H1 (cell line): ENCODE data around the gene CCDC8. TPM values are rescaled to one million over a fixed set of nuclear protein-coding genes. Genes with fewer than 3 reads are reported as not detected.
A peak's percentile ranks its signal among the peaks of the same experiment; 100 is the strongest.

Experiments used
- CTCF ChIA-PET: fragments of 300-600 bp; sonication (Branson Sonifier 250); formaldehyde crosslinking; loops from one replicate; lab custom pipeline; 2021; ENCODE audit not compliant: partially characterized antibody; lab: Charles Lee
- POLR2A ChIA-PET: fragments of 300-600 bp; sonication (Branson Sonifier 250); formaldehyde crosslinking; loops from one replicate; lab custom pipeline; 2021; ENCODE audit warnings: inconsistent platforms; ENCODE audit not compliant: partially characterized antibody; lab: Charles Lee
- DNase-seq, 2 experiments: peaks; one replicate each; pipeline versions ENCODE4 v3.0.0 to v3.0.0-alpha.2; 2010 to 2022; ENCODE audit warnings: low spot score in 2 of 2, low read depth in 1 of 2, mixed read lengths in 1 of 2
- FAIRE-seq: peaks from 2 replicates; lab custom pipeline; 2011; peaks lifted over from hg19 to GRCh38; lab: Jason Lieb, UNC
- H2AFZ ChIP-seq: 2 replicates; pipeline ENCODE4 v1.8.1; 2012; ENCODE audit warnings: low read length, inconsistent platforms
- H2AK5ac ChIP-seq: 2 replicates; pipeline ENCODE4 v1.6.1; 2013; ENCODE audit warnings: low read depth, low read length
- H2BK120ac ChIP-seq: replicated peaks from 2 replicates; pipeline ENCODE3; 2013; ENCODE audit warnings: low read depth, low read length, inconsistent platforms
- H2BK12ac ChIP-seq: 2 replicates; pipeline ENCODE4 v1.6.1; 2013; ENCODE audit warnings: low read depth, low read length
- H2BK15ac ChIP-seq: 2 replicates; pipeline ENCODE4 v1.6.1; 2013; ENCODE audit warnings: low read length
- H2BK20ac ChIP-seq: 2 replicates; pipeline ENCODE4 v1.6.1; 2013; ENCODE audit warnings: low read length
- H2BK5ac ChIP-seq: 2 replicates; pipeline ENCODE4 v1.6.1; 2013; ENCODE audit warnings: low read depth, low read length
- H3K14ac ChIP-seq: 2 replicates; pipeline ENCODE4 v1.6.1; 2013; ENCODE audit warnings: inconsistent platforms; ENCODE audit not compliant: insufficient read length
- H3K18ac ChIP-seq: 2 replicates; pipeline ENCODE4 v1.6.1; 2013; ENCODE audit warnings: low read length; ENCODE audit errors: extremely low read depth
- H3K23ac ChIP-seq: 2 replicates; pipeline ENCODE4 v1.6.1; 2013; ENCODE audit warnings: inconsistent platforms; ENCODE audit not compliant: insufficient read length
- H3K23me2 ChIP-seq: 2 replicates; pipeline ENCODE4 v1.6.1; 2013; ENCODE audit warnings: low read depth, low read length
- H3K27ac ChIP-seq: 2 replicates; pipeline ENCODE4 v1.6.1; 2011; ENCODE audit warnings: low read depth, low read length, inconsistent platforms
- H3K27me3 ChIP-seq, 4 experiments: replicated peaks in 1 of 4; 1 replicate in 1 of 4; 2 replicates in 3 of 4; pipeline versions ENCODE4 v1.6.1 to v1.8.1; 2011 to 2013; ENCODE audit warnings: low read length in 3 of 4, mild to moderate bottlenecking in 3 of 4, inconsistent platforms in 2 of 4, mixed read lengths in 2 of 4, moderate library complexity in 1 of 4; ENCODE audit not compliant: control insufficient read depth in 3 of 4, insufficient read depth in 3 of 4; ENCODE audit errors: extremely low read depth in 1 of 4
- H3K36me3 ChIP-seq, 4 experiments: 2 replicates each; pipeline versions ENCODE4 v1.6.1 to v1.8.1; 2011 to 2013; ENCODE audit warnings: mild to moderate bottlenecking in 4 of 4, low read length in 3 of 4, moderate library complexity in 2 of 4, control low read depth in 1 of 4, inconsistent platforms in 1 of 4; ENCODE audit not compliant: insufficient read depth in 4 of 4, control insufficient read depth in 2 of 4
- H3K4ac ChIP-seq: replicated peaks from 2 replicates; pipeline ENCODE3; 2013; ENCODE audit warnings: low read length, low read depth, mixed read lengths, inconsistent platforms; ENCODE audit not compliant: insufficient read length
- H3K4me1 ChIP-seq, 4 experiments: replicated peaks in 1 of 4; 1 replicate in 1 of 4; 2 replicates in 3 of 4; pipeline versions ENCODE4 v1.6.1 to v1.8.1; 2011 to 2013; ENCODE audit warnings: low read length in 3 of 4, inconsistent platforms in 2 of 4, mixed read lengths in 1 of 4; ENCODE audit not compliant: insufficient read depth in 4 of 4, control insufficient read depth in 3 of 4
- H3K4me2 ChIP-seq, 2 experiments: 2 replicates each; pipeline versions ENCODE4 v1.6.1 to v1.8.1; 2011 to 2013; ENCODE audit warnings: low read depth in 2 of 2, low read length in 2 of 2, control low read depth in 1 of 2, inconsistent platforms in 1 of 2, mild to moderate bottlenecking in 1 of 2; ENCODE audit not compliant: insufficient read depth in 1 of 2
- H3K4me3 ChIP-seq, 4 experiments: fragments of 200-600, 300-600 bp in 1 of 4; sonication (generic), shearing (Covaris generic), sonication (Bioruptor Twin) in 1 of 4; 2 replicates each; pipeline versions ENCODE4 v1.5.1 to v1.8.1; 2011 to 2016; ENCODE audit warnings: low read length in 4 of 4, low read depth in 3 of 4, control low read depth in 2 of 4, inconsistent platforms in 2 of 4, mild to moderate bottlenecking in 2 of 4, mixed read lengths in 1 of 4, moderate library complexity in 1 of 4; ENCODE audit not compliant: insufficient read depth in 2 of 4; ENCODE audit errors: extremely low read depth in 1 of 4
- H3K56ac ChIP-seq: replicated peaks from 2 replicates; pipeline ENCODE3; 2013; ENCODE audit warnings: low read depth, mild to moderate bottlenecking, mixed read lengths, low read length, inconsistent platforms; ENCODE audit not compliant: insufficient read length
- H3K79me1 ChIP-seq: 2 replicates; pipeline ENCODE4 v1.6.1; 2013; ENCODE audit warnings: low read depth, low read length, control low read depth
- H3K79me2 ChIP-seq, 2 experiments: 2 replicates each; pipeline versions ENCODE4 v1.6.1 to v1.8.1; 2012 to 2013; ENCODE audit warnings: low read length in 2 of 2, mild to moderate bottlenecking in 2 of 2, inconsistent platforms in 1 of 2; ENCODE audit not compliant: insufficient read depth in 2 of 2, control insufficient read depth in 1 of 2
- H3K9ac ChIP-seq, 4 experiments: replicated peaks in 1 of 4; 1 replicate in 1 of 4; 2 replicates in 3 of 4; pipeline versions ENCODE4 v1.6.1 to v1.8.1; 2011 to 2013; ENCODE audit warnings: low read depth in 3 of 4, low read length in 3 of 4, control low read depth in 2 of 4, mild to moderate bottlenecking in 2 of 4, moderate library complexity in 2 of 4, inconsistent platforms in 1 of 4; ENCODE audit errors: extremely low read depth in 1 of 4
- H3K9me3 ChIP-seq, 2 experiments: 2 replicates each; pipeline versions ENCODE4 v1.6.1 to v1.8.1; 2012 to 2013; ENCODE audit warnings: mild to moderate bottlenecking in 2 of 2, moderate library complexity in 2 of 2, control low read depth in 1 of 2, inconsistent platforms in 1 of 2, low read depth in 1 of 2, low read length in 1 of 2, mixed read lengths in 1 of 2; ENCODE audit not compliant: insufficient read depth in 2 of 2
- H4K20me1 ChIP-seq, 2 experiments: replicated peaks in 1 of 2; 2 replicates each; pipeline versions ENCODE3 to v1.8.1; 2011 to 2013; ENCODE audit warnings: inconsistent platforms in 2 of 2, low read length in 2 of 2, mild to moderate bottlenecking in 1 of 2; ENCODE audit not compliant: insufficient read depth in 2 of 2, control insufficient read depth in 1 of 2
- H4K5ac ChIP-seq: 2 replicates; pipeline ENCODE4 v1.6.1; 2013; ENCODE audit warnings: low read length, low read depth, mixed read lengths, inconsistent platforms; ENCODE audit not compliant: insufficient read length
- H4K8ac ChIP-seq: 2 replicates; pipeline ENCODE4 v1.8.0; 2013; ENCODE audit warnings: mild to moderate bottlenecking, moderate library complexity, low read length, inconsistent platforms; ENCODE audit not compliant: insufficient read depth; ENCODE audit errors: extremely low read depth
- H4K91ac ChIP-seq: replicated peaks from 2 replicates; pipeline ENCODE3; 2013; ENCODE audit warnings: low read length, mixed read lengths, inconsistent platforms; ENCODE audit not compliant: insufficient read length
- CREB1 ChIP-seq: IDR thresholded peaks from 2 replicates; pipeline ENCODE4 v1.6.1; 2012; ENCODE audit warnings: inconsistent platforms
- EGR1 ChIP-seq: IDR thresholded peaks from 2 replicates; pipeline ENCODE4 v1.6.1; 2011; ENCODE audit warnings: low read depth, low read length, borderline replicate concordance
- EZH2 ChIP-seq: fragments of 200-600 bp; sonication (generic); IDR thresholded peaks from 2 replicates; pipeline ENCODE4 v1.7.1; 2012; ENCODE audit warnings: low read depth, mild to moderate bottlenecking, moderate library complexity, low read length, inconsistent platforms; ENCODE audit not compliant: severe bottlenecking
- MAX ChIP-seq: IDR thresholded peaks from 2 replicates; pipeline ENCODE4 v1.6.1; 2012; ENCODE audit warnings: inconsistent platforms
- NRF1 ChIP-seq: IDR thresholded peaks from 2 replicates; pipeline ENCODE4 v1.6.1; 2011; ENCODE audit warnings: mild to moderate bottlenecking, low read depth, low read length, improper control_type of control experiment
- PHF8 ChIP-seq: fragments of 200-600 bp; sonication (generic); conservative IDR thresholded peaks from 2 replicates; pipeline ENCODE4 v1.7.1; 2012; ENCODE audit warnings: low read depth, mild to moderate bottlenecking, inconsistent platforms, low read length, moderate library complexity
- RNF2 ChIP-seq: fragments of 200-900, 300-1000 bp; sonication (generic); IDR thresholded peaks from 2 replicates; pipeline ENCODE4 v1.7.1; 2016; ENCODE audit warnings: borderline replicate concordance, low read depth, mild to moderate bottlenecking, antibody characterized with exemption, low read length; ENCODE audit not compliant: poor library complexity, severe bottlenecking; ENCODE audit errors: missing control alignments
- RXRA ChIP-seq: IDR thresholded peaks from 2 replicates; pipeline ENCODE4 v1.6.1; 2011; ENCODE audit warnings: low read depth, mild to moderate bottlenecking, low read length, moderate library complexity; ENCODE audit not compliant: insufficient read depth
- SAP30 ChIP-seq: fragments of 300-600 bp; sonication (generic); IDR thresholded peaks from 2 replicates; pipeline ENCODE4 v1.7.1; 2012; ENCODE audit warnings: low read length, moderate library complexity, mild to moderate bottlenecking, inconsistent platforms; ENCODE audit not compliant: insufficient read depth, insufficient replicate concordance
- SIN3A ChIP-seq, 2 experiments: IDR thresholded peaks in 1 of 2; conservative IDR thresholded peaks in 1 of 2; 2 replicates each; pipeline ENCODE4 v1.6.1; 2011 to 2012; ENCODE audit warnings: low read length in 2 of 2, improper control_type of control experiment in 1 of 2, low read depth in 1 of 2, mild to moderate bottlenecking in 1 of 2
- WGBS, 2 experiments: shearing (Covaris generic) in 1 of 2; methylation state at CpG; one replicate each; pipeline versions ENCODE4 v1.1.6 to v1.1.7; 2013 to 2015; ENCODE audit warnings: low lambda C conversion rate in 2 of 2, mixed read lengths in 2 of 2, inconsistent platforms in 1 of 2, low coverage in 1 of 2, missing lambda C conversion rate in 1 of 2; ENCODE audit not compliant: insufficient replicate concordance in 2 of 2, insufficient coverage in 1 of 2, insufficient read length in 1 of 2; ENCODE audit errors: extremely low coverage in 1 of 2, missing lambda C conversion rate in 1 of 2; 5-methylcytosine and 5-hydroxymethylcytosine counted together
- polyA plus RNA-seq, 7 experiments: library from polyadenylated mRNA; depleted of rRNA in 3 of 7; stranded (reverse) in 5 of 7; unstranded in 2 of 7; fragments of >200 nt in 5 of 7; fragments of 200-250 nt in 2 of 7; gene quantifications; 1 replicate in 5 of 7; 2 replicates in 1 of 7; 4 replicates in 1 of 7; pipeline versions ENCODE4 v1.2.1 to v1.2.3, GENCODE V29; 2011 to 2013; ENCODE audit warnings: missing spikeins in 2 of 7, mixed read lengths in 2 of 7
- total RNA-seq: library from RNA; stranded (reverse); fragmentation: NEBNext Ultra II Directional; extraction: Animal tissue kit (Norgen Biotek cat#: 25700); gene quantifications from 2 replicates; pipeline ENCODE4 v1.2.1, GENCODE V29; 2021

The CCDC8 gene
- total and polyA plus RNA-seq, 2 of the 8 experiments (the other 6 are each of a cell fraction or from before 2014, with no cell fraction given), result 4.9 to 13.6 TPM

GRCh38 chr19:46376241-46377153 lies 36.9 kb downstream of the CCDC8 start:
- Histone ChIP-seq H3K14ac (no peak overlapping the region), H3K4me2 (no peak overlapping the region), H3K9me3 (no peaks in the 10 kb centered on the region), H3K79me2 (peaks cover 0 to 30% of the 10 kb centered on the region in 2 experiments; a peak in 2 of 4 replicates), H3K23me2 (no peaks in the 10 kb centered on the region), H3K23ac (no peak overlapping the region), H3K4me1 (peaks cover 9 to 28% (median 19%) of the 10 kb centered on the region in 4 experiments), H3K27ac (peak overlapping the region; percentile 1; the same call in 1 of the 2 replicates), H4K20me1 (no peaks in the 10 kb centered on the region), H2AFZ (no peak overlapping the region), H3K18ac (no peak overlapping the region), H3K4me3 (no peak overlapping the region), H3K4ac (no peak overlapping the region), H2BK120ac (no peak overlapping the region), H2BK12ac (no peak overlapping the region), H3K79me1 (peaks cover 3% of the 10 kb centered on the region; the same call in 1 of the 2 replicates), H2BK5ac (no peak overlapping the region), H2AK5ac (no peak overlapping the region), H4K8ac (no peak overlapping the region), H2BK20ac (no peak overlapping the region), H3K9ac (no peak overlapping the region), H3K36me3 (peaks cover 9 to 37% (median 26%) of the 10 kb centered on the region in 4 experiments), H4K91ac (no peak overlapping the region), H4K5ac (no peak overlapping the region), H2BK15ac (no peak overlapping the region), H3K27me3 (no peaks in the 10 kb centered on the region), H3K56ac (no peak overlapping the region)
- CTCF ChIA-PET, result interaction anchor here (1.0 to 1.5 kb wide), 4 partner anchors 10 to 298 kb away, joined by 3 to 5 read pairs (median 4); no protein-coding TSS in a partner anchor
- no peak for DNase-seq
- POLR2A ChIA-PET, result no interaction called here
- WGBS, 2 experiments, result 87% methylated on average over 20 of the region's 20 CpGs; no CpG with 5 or more reads in 1 of the 2 experiments
- no peak for FAIRE-seq
- TF ChIP-seq SAP30, result no peak
- TF ChIP-seq CREB1, result no peak
- no peak for TF ChIP-seq NRF1
- TF ChIP-seq SIN3A (conservative IDR thresholded peaks at IDR 0.05 in 1 of 2, IDR thresholded peaks at IDR 0.05 in 1 of 2; ENCODE audit: low read depth in 1 of 2, low read length in 2 of 2), result no peak
- TF ChIP-seq RNF2, result no peak
- TF ChIP-seq PHF8, result no peak
- no peak for TF ChIP-seq EGR1
- no peak for TF ChIP-seq RXRA
- TF ChIP-seq EZH2, result no peak
- TF ChIP-seq MAX, result no peak
